GM23338 (cell line): ENCODE results near the gene ZNF385C. TPM values are rescaled to one million over a fixed set of nuclear protein-coding genes. Genes with fewer than 3 reads are reported as not detected.

ENCODE experiments used
- ATAC-seq: fragments of 200-7000 bp; cut with Tn5 transposase; 3 replicates; pipeline ENCODE4 v1.9.1; 2020
- DNase-seq: peaks from one replicate; pipeline ENCODE4 v3.0.0-alpha.2; 2015; ENCODE audit warnings: low spot score
- H2AFZ ChIP-seq: fragments of 200-600 bp; sonication (generic); 2 replicates; pipeline ENCODE4 v1.8.0; 2016; ENCODE audit warnings: antibody characterized with exemption, mild to moderate bottlenecking, moderate library complexity
- H3F3A ChIP-seq: fragments of 200-600 bp; sonication (generic); replicated peaks from 2 replicates; pipeline ENCODE4 v1.8.0; 2017; ENCODE audit warnings: antibody characterized with exemption, mixed run types, low read depth
- H3K27ac ChIP-seq: fragments of 200-600 bp; sonication (generic); 2 replicates; pipeline ENCODE4 v1.6.1; 2016; ENCODE audit warnings: low read depth
- H3K27me3 ChIP-seq: fragments of 200-600 bp; sonication (generic); 2 replicates; pipeline ENCODE4 v1.8.0; 2016; ENCODE audit warnings: mild to moderate bottlenecking, mixed run types, moderate library complexity; ENCODE audit not compliant: insufficient read depth
- H3K36me3 ChIP-seq: fragments of 200-600 bp; sonication (generic); 2 replicates; pipeline ENCODE4 v1.8.0; 2016; ENCODE audit warnings: mild to moderate bottlenecking; ENCODE audit not compliant: insufficient read depth
- H3K4me1 ChIP-seq: fragments of 200-600 bp; sonication (generic); 2 replicates; pipeline ENCODE4 v1.8.0; 2016; ENCODE audit warnings: mild to moderate bottlenecking, moderate library complexity; ENCODE audit not compliant: insufficient read depth
- H3K4me2 ChIP-seq: fragments of 200-600 bp; sonication (generic); 2 replicates; pipeline ENCODE4 v1.7.1; 2017; ENCODE audit warnings: mixed run types
- H3K4me3 ChIP-seq: fragments of 200-600 bp; sonication (generic); 2 replicates; pipeline ENCODE4 v1.6.1; 2016; ENCODE audit warnings: mixed run types
- H3K79me2 ChIP-seq: fragments of 200-600 bp; sonication (generic); replicated peaks from 2 replicates; pipeline ENCODE4 v1.8.0; 2017; ENCODE audit warnings: mild to moderate bottlenecking; ENCODE audit not compliant: insufficient read depth
- H3K9me2 ChIP-seq: fragments of 200-600 bp; sonication (generic); 2 replicates; pipeline ENCODE4 v1.8.0; 2017; ENCODE audit not compliant: insufficient read depth
- H4K20me1 ChIP-seq: fragments of 200-600 bp; sonication (generic); replicated peaks from 2 replicates; pipeline ENCODE4 v1.8.0; 2017; ENCODE audit warnings: mild to moderate bottlenecking; ENCODE audit not compliant: insufficient read depth
- H3K27ac Mint-ChIP-seq: 2 replicates; pipeline ENCODE4 v1.8.0; 2020; ENCODE audit warnings: inconsistent platforms, mild to moderate bottlenecking, moderate library complexity, mixed read lengths
- H3K27me3 Mint-ChIP-seq: 3 replicates; pipeline ENCODE4 v1.8.0; 2022; ENCODE audit warnings: low read depth, mild to moderate bottlenecking, moderate library complexity, mixed read lengths, inconsistent platforms; ENCODE audit not compliant: insufficient read depth, poor library complexity
- H3K36me3 Mint-ChIP-seq: 3 replicates; pipeline ENCODE4 v1.8.0; 2021; ENCODE audit warnings: low read depth, mild to moderate bottlenecking, inconsistent platforms, moderate library complexity, mixed read lengths
- H3K4me1 Mint-ChIP-seq: 3 replicates; pipeline ENCODE4 v1.8.0; 2020; ENCODE audit warnings: mild to moderate bottlenecking, inconsistent platforms, mixed read lengths
- H3K4me3 Mint-ChIP-seq: 3 replicates; pipeline ENCODE4 v1.8.0; 2021; ENCODE audit warnings: moderate library complexity, mild to moderate bottlenecking, inconsistent platforms, mixed read lengths
- H3K9me3 Mint-ChIP-seq: 3 replicates; pipeline ENCODE4 v1.8.0; 2020; ENCODE audit warnings: moderate library complexity, mild to moderate bottlenecking, inconsistent platforms, mixed read lengths
- CREB1 ChIP-seq: fragments of 250-450 bp; sonication (Bioruptor Pico); IDR thresholded peaks from 2 replicates; pipeline ENCODE4 v1.5.0; 2020; ENCODE audit warnings: low read depth, mild to moderate bottlenecking, moderate library complexity
- CTCF ChIP-seq, 2 experiments: fragments of 200-600 bp in 1 of 2; sonication (generic) in 1 of 2; conservative IDR thresholded peaks; 2 replicates each; pipeline versions ENCODE4 v1.5.1 to v1.6.1; 2016 to 2017; ENCODE audit warnings: antibody characterized with exemption in 2 of 2, low read depth in 2 of 2, mild to moderate bottlenecking in 2 of 2, moderate library complexity in 1 of 2
- ETS1 ChIP-seq: IDR thresholded peaks from 2 replicates; pipeline ENCODE4 v1.6.1; 2016; ENCODE audit warnings: antibody characterized with exemption
- EZH2 ChIP-seq: fragments of 200-600 bp; sonication (generic); IDR thresholded peaks from one replicate; pipeline ENCODE4 v1.8.0; 2017; ENCODE audit warnings: antibody characterized with exemption, mild to moderate bottlenecking, low read depth; ENCODE audit not compliant: unreplicated experiment
- EZH2phosphoT487 ChIP-seq: fragments of 200-600 bp; sonication (generic); IDR thresholded peaks from one replicate; pipeline ENCODE4 v1.8.1; 2018; ENCODE audit warnings: antibody characterized with exemption; ENCODE audit not compliant: unreplicated experiment
- JUNB ChIP-seq: IDR thresholded peaks from one replicate; pipeline ENCODE4 v1.6.1; 2016; ENCODE audit warnings: antibody characterized with exemption; ENCODE audit not compliant: unreplicated experiment
- NANOG ChIP-seq: IDR thresholded peaks from 2 replicates; pipeline ENCODE4 v1.6.1; 2016; ENCODE audit warnings: antibody characterized with exemption, borderline replicate concordance
- POLR2AphosphoS5 ChIP-seq: IDR thresholded peaks from 2 replicates; pipeline ENCODE4 v1.6.1; 2016; ENCODE audit warnings: antibody characterized with exemption, low read depth
- REST ChIP-seq: IDR thresholded peaks from one replicate; pipeline ENCODE4 v1.6.1; 2018; ENCODE audit warnings: antibody characterized with exemption; ENCODE audit not compliant: unreplicated experiment
- STAT1 ChIP-seq: IDR thresholded peaks from one replicate; pipeline ENCODE4 v1.6.1; 2016; ENCODE audit warnings: antibody characterized with exemption; ENCODE audit not compliant: unreplicated experiment
- ZNF114 ChIP-seq: fragments of 250-450 bp; sonication (Bioruptor Pico); IDR thresholded peaks from 2 replicates; pipeline ENCODE4 v1.5.0; 2020; ENCODE audit warnings: mild to moderate bottlenecking, moderate library complexity
- ZNF331 ChIP-seq: fragments of 250-450 bp; sonication (Bioruptor Pico); IDR thresholded peaks from 2 replicates; pipeline ENCODE4 v1.5.0; 2020; ENCODE audit warnings: low read depth, mild to moderate bottlenecking, moderate library complexity
- ZNF462 ChIP-seq: fragments of 250-450 bp; sonication (Bioruptor Pico); IDR thresholded peaks from 2 replicates; pipeline ENCODE4 v1.5.0; 2020; ENCODE audit warnings: mild to moderate bottlenecking, moderate library complexity
- polyA plus RNA-seq: library from polyadenylated mRNA; unstranded; fragments of >200 nt; fragmentation: Nextera tagmentation; extraction: Ambion mirVana; gene quantifications from 2 replicates; pipeline ENCODE4 v1.2.1, GENCODE V29; 2016
- total RNA-seq: library from RNA; depleted of rRNA; stranded (reverse); fragments of >200 nt; shearing (Covaris generic); gene quantifications from 2 replicates; pipeline ENCODE4 v1.2.3, GENCODE V29; 2014

The ZNF385C gene
- total and polyA plus RNA-seq, 2 experiments from 2014 or later = 1.9 to 3.1 TPM

- 0 out of 2 replicates have a peak, but pooled peaks cover 4% of the 10 kb centered on the region for H3F3A ChIP-seq
- DNase-seq (no peak), ATAC-seq (no peak)
- no peak overlapping the region for H3K4me2 ChIP-seq
- no peak for TF ChIP-seq ZNF331
- TF ChIP-seq REST = no peak
- no peak for TF ChIP-seq EZH2
- TF ChIP-seq ZNF114 (CRISPR knock-in tag) = no peak
- TF ChIP-seq EZH2phosphoT487 = no peak
- TF ChIP-seq ETS1 = no peak
- TF ChIP-seq JUNB = no peak
- no peak for TF ChIP-seq CTCF (conservative IDR thresholded peaks at IDR 0.05; ENCODE audit: low read depth in 2 of 2)
- TF ChIP-seq POLR2AphosphoS5 = no peak
- no peak for TF ChIP-seq STAT1
- TF ChIP-seq ZNF462 (CRISPR knock-in tag) = no peak
- TF ChIP-seq NANOG = no peak
- TF ChIP-seq CREB1 (CRISPR knock-in tag) = no peak
- H2AFZ ChIP-seq = no peak overlapping the region
- H3K9me2 ChIP-seq = no peaks in the 10 kb centered on the region
- H3K36me3 ChIP-seq = no peaks in the 10 kb centered on the region; the same call in 1 of the 2 replicates
- H3K27me3 ChIP-seq = no peaks in the 10 kb centered on the region
- no peak overlapping the region for H3K4me3 ChIP-seq
- no peaks in the 10 kb centered on the region for H3K9me3 Mint-ChIP-seq
- H3K27ac Mint-ChIP-seq = no peak overlapping the region
- H3K27me3 Mint-ChIP-seq = peaks cover 6% of the 10 kb centered on the region
- peaks cover 16% of the 10 kb centered on the region for H4K20me1 ChIP-seq
- H3K27ac ChIP-seq = peak overlapping the region; percentile 22
- peaks cover 23% of the 10 kb centered on the region for H3K4me1 Mint-ChIP-seq
- peaks cover 86% of the 10 kb centered on the region for H3K79me2 ChIP-seq
- no peak overlapping the region for H3K4me3 Mint-ChIP-seq
- peaks cover 5% of the 10 kb centered on the region for H3K36me3 Mint-ChIP-seq
- peaks cover 10% of the 10 kb centered on the region for H3K4me1 ChIP-seq
Observed at GRCh38 chr17:42136654-42137051, 38.4 kb upstream of the ZNF385C start.
